GM23338 (cell line): ENCODE measurements around the gene COL4A2. TPM values are rescaled to one million over a fixed set of nuclear protein-coding genes. Genes with fewer than 3 reads are reported as not detected.

Source experiments
- ATAC-seq: fragments of 200-7000 bp; cut with Tn5 transposase; 3 replicates; pipeline ENCODE4 v1.9.1; 2020
- DNase-seq: peaks from one replicate; pipeline ENCODE4 v3.0.0-alpha.2; 2015; ENCODE audit warnings: low spot score
- H2AFZ ChIP-seq: fragments of 200-600 bp; sonication (generic); 2 replicates; pipeline ENCODE4 v1.8.0; 2016; ENCODE audit warnings: antibody characterized with exemption, mild to moderate bottlenecking, moderate library complexity
- H3F3A ChIP-seq: fragments of 200-600 bp; sonication (generic); replicated peaks from 2 replicates; pipeline ENCODE4 v1.8.0; 2017; ENCODE audit warnings: antibody characterized with exemption, mixed run types, low read depth
- H3K27ac ChIP-seq: fragments of 200-600 bp; sonication (generic); 2 replicates; pipeline ENCODE4 v1.6.1; 2016; ENCODE audit warnings: low read depth
- H3K27me3 ChIP-seq: fragments of 200-600 bp; sonication (generic); 2 replicates; pipeline ENCODE4 v1.8.0; 2016; ENCODE audit warnings: mild to moderate bottlenecking, mixed run types, moderate library complexity; ENCODE audit not compliant: insufficient read depth
- H3K36me3 ChIP-seq: fragments of 200-600 bp; sonication (generic); 2 replicates; pipeline ENCODE4 v1.8.0; 2016; ENCODE audit warnings: mild to moderate bottlenecking; ENCODE audit not compliant: insufficient read depth
- H3K4me1 ChIP-seq: fragments of 200-600 bp; sonication (generic); 2 replicates; pipeline ENCODE4 v1.8.0; 2016; ENCODE audit warnings: mild to moderate bottlenecking, moderate library complexity; ENCODE audit not compliant: insufficient read depth
- H3K4me2 ChIP-seq: fragments of 200-600 bp; sonication (generic); 2 replicates; pipeline ENCODE4 v1.7.1; 2017; ENCODE audit warnings: mixed run types
- H3K4me3 ChIP-seq: fragments of 200-600 bp; sonication (generic); 2 replicates; pipeline ENCODE4 v1.6.1; 2016; ENCODE audit warnings: mixed run types
- H3K79me2 ChIP-seq: fragments of 200-600 bp; sonication (generic); replicated peaks from 2 replicates; pipeline ENCODE4 v1.8.0; 2017; ENCODE audit warnings: mild to moderate bottlenecking; ENCODE audit not compliant: insufficient read depth
- H3K9me2 ChIP-seq: fragments of 200-600 bp; sonication (generic); 2 replicates; pipeline ENCODE4 v1.8.0; 2017; ENCODE audit not compliant: insufficient read depth
- H4K20me1 ChIP-seq: fragments of 200-600 bp; sonication (generic); replicated peaks from 2 replicates; pipeline ENCODE4 v1.8.0; 2017; ENCODE audit warnings: mild to moderate bottlenecking; ENCODE audit not compliant: insufficient read depth
- H3K27ac Mint-ChIP-seq: 2 replicates; pipeline ENCODE4 v1.8.0; 2020; ENCODE audit warnings: inconsistent platforms, mild to moderate bottlenecking, moderate library complexity, mixed read lengths
- H3K27me3 Mint-ChIP-seq: 3 replicates; pipeline ENCODE4 v1.8.0; 2022; ENCODE audit warnings: low read depth, mild to moderate bottlenecking, moderate library complexity, mixed read lengths, inconsistent platforms; ENCODE audit not compliant: insufficient read depth, poor library complexity
- H3K36me3 Mint-ChIP-seq: 3 replicates; pipeline ENCODE4 v1.8.0; 2021; ENCODE audit warnings: low read depth, mild to moderate bottlenecking, inconsistent platforms, moderate library complexity, mixed read lengths
- H3K4me1 Mint-ChIP-seq: 3 replicates; pipeline ENCODE4 v1.8.0; 2020; ENCODE audit warnings: mild to moderate bottlenecking, inconsistent platforms, mixed read lengths
- H3K4me3 Mint-ChIP-seq: 3 replicates; pipeline ENCODE4 v1.8.0; 2021; ENCODE audit warnings: moderate library complexity, mild to moderate bottlenecking, inconsistent platforms, mixed read lengths
- H3K9me3 Mint-ChIP-seq: 3 replicates; pipeline ENCODE4 v1.8.0; 2020; ENCODE audit warnings: moderate library complexity, mild to moderate bottlenecking, inconsistent platforms, mixed read lengths
- CREB1 ChIP-seq: fragments of 250-450 bp; sonication (Bioruptor Pico); IDR thresholded peaks from 2 replicates; pipeline ENCODE4 v1.5.0; 2020; ENCODE audit warnings: low read depth, mild to moderate bottlenecking, moderate library complexity
- EZH2 ChIP-seq: fragments of 200-600 bp; sonication (generic); IDR thresholded peaks from one replicate; pipeline ENCODE4 v1.8.0; 2017; ENCODE audit warnings: antibody characterized with exemption, mild to moderate bottlenecking, low read depth; ENCODE audit not compliant: unreplicated experiment
- EZH2phosphoT487 ChIP-seq: fragments of 200-600 bp; sonication (generic); IDR thresholded peaks from one replicate; pipeline ENCODE4 v1.8.1; 2018; ENCODE audit warnings: antibody characterized with exemption; ENCODE audit not compliant: unreplicated experiment
- JUNB ChIP-seq: IDR thresholded peaks from one replicate; pipeline ENCODE4 v1.6.1; 2016; ENCODE audit warnings: antibody characterized with exemption; ENCODE audit not compliant: unreplicated experiment
- NANOG ChIP-seq: IDR thresholded peaks from 2 replicates; pipeline ENCODE4 v1.6.1; 2016; ENCODE audit warnings: antibody characterized with exemption, borderline replicate concordance
- POLR2AphosphoS5 ChIP-seq: IDR thresholded peaks from 2 replicates; pipeline ENCODE4 v1.6.1; 2016; ENCODE audit warnings: antibody characterized with exemption, low read depth
- STAT1 ChIP-seq: IDR thresholded peaks from one replicate; pipeline ENCODE4 v1.6.1; 2016; ENCODE audit warnings: antibody characterized with exemption; ENCODE audit not compliant: unreplicated experiment
- ZNF114 ChIP-seq: fragments of 250-450 bp; sonication (Bioruptor Pico); IDR thresholded peaks from 2 replicates; pipeline ENCODE4 v1.5.0; 2020; ENCODE audit warnings: mild to moderate bottlenecking, moderate library complexity
- ZNF331 ChIP-seq: fragments of 250-450 bp; sonication (Bioruptor Pico); IDR thresholded peaks from 2 replicates; pipeline ENCODE4 v1.5.0; 2020; ENCODE audit warnings: low read depth, mild to moderate bottlenecking, moderate library complexity
- polyA plus RNA-seq: library from polyadenylated mRNA; unstranded; fragments of >200 nt; fragmentation: Nextera tagmentation; extraction: Ambion mirVana; gene quantifications from 2 replicates; pipeline ENCODE4 v1.2.1, GENCODE V29; 2016
- total RNA-seq: library from RNA; depleted of rRNA; stranded (reverse); fragments of >200 nt; shearing (Covaris generic); gene quantifications from 2 replicates; pipeline ENCODE4 v1.2.3, GENCODE V29; 2014
- TF ChIP-seq, protein P1 (sequence below): fragments of 250-450 bp; sonication (Bioruptor Pico); IDR thresholded peaks from 2 replicates; pipeline ENCODE4 v1.5.0; 2020; ENCODE audit warnings: mild to moderate bottlenecking, moderate library complexity
- TF ChIP-seq, protein P2 (sequence below): IDR thresholded peaks from one replicate; pipeline ENCODE4 v1.6.1; 2018; ENCODE audit warnings: antibody characterized with exemption; ENCODE audit not compliant: unreplicated experiment
- TF ChIP-seq, protein P3 (sequence below), 2 experiments: fragments of 200-600 bp in 1 of 2; sonication (generic) in 1 of 2; conservative IDR thresholded peaks; 2 replicates each; pipeline versions ENCODE4 v1.5.1 to v1.6.1; 2016 to 2017; ENCODE audit warnings: antibody characterized with exemption in 2 of 2, low read depth in 2 of 2, mild to moderate bottlenecking in 2 of 2, moderate library complexity in 1 of 2
- TF ChIP-seq, protein P4 (sequence below): IDR thresholded peaks from 2 replicates; pipeline ENCODE4 v1.6.1; 2016; ENCODE audit warnings: antibody characterized with exemption

Gene COL4A2
- total and polyA plus RNA-seq, 2 experiments from 2014 or later, result 37.4 to 131 TPM

DNA sequence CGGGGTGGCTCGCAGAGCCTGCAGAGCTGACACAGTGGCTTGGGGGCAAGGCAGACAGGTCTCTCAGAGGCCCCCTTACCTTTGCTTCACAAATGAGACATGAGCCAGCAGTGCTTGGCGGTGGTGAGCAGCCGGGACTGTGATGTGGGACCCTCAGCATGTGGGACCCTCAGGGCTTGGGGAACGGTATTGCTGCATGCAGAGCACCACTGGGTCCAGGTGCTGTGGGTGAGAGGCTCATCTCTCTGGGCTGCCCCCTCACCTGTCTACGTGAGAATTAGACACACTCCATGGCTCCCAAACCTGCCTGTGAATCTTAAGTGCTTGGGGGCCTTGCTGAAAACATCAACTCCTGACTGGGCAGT lies 106.6 kb downstream of the COL4A2 start:
- no peaks in the 10 kb centered on the region for H3K36me3 ChIP-seq
- no peaks in the 10 kb centered on the region; the same call in 1 of the 3 replicates for H3K36me3 Mint-ChIP-seq
- no peak overlapping the region for H3K27ac ChIP-seq
- peaks cover 21% of the 10 kb centered on the region for H3K4me1 Mint-ChIP-seq
- H2AFZ ChIP-seq, result no peak overlapping the region
- no peaks in the 10 kb centered on the region for H3F3A ChIP-seq
- no peak overlapping the region for H3K4me2 ChIP-seq
- ATAC-seq, result no peak
- H3K4me3 Mint-ChIP-seq, result no peak overlapping the region
- H3K79me2 ChIP-seq, result no peaks in the 10 kb centered on the region
- H3K9me3 Mint-ChIP-seq, result no peaks in the 10 kb centered on the region
- H4K20me1 ChIP-seq, result peaks cover 6% of the 10 kb centered on the region; the same call in 1 of the 2 replicates
- no peaks in the 10 kb centered on the region for H3K27me3 ChIP-seq
- no peaks in the 10 kb centered on the region; the same call in 1 of the 2 replicates for H3K4me1 ChIP-seq
- no peak for DNase-seq
- no peak overlapping the region for H3K4me3 ChIP-seq
- H3K9me2 ChIP-seq, result no peaks in the 10 kb centered on the region
- TF ChIP-seq CREB1 (CRISPR knock-in tag) (no peak), ZNF114 (CRISPR knock-in tag) (no peak), NANOG (no peak), STAT1 (no peak), EZH2 (no peak), JUNB (no peak), POLR2AphosphoS5 (no peak), ZNF331 (CRISPR knock-in tag) (no peak), EZH2phosphoT487 (no peak)
- TF ChIP-seq, protein P1, sequence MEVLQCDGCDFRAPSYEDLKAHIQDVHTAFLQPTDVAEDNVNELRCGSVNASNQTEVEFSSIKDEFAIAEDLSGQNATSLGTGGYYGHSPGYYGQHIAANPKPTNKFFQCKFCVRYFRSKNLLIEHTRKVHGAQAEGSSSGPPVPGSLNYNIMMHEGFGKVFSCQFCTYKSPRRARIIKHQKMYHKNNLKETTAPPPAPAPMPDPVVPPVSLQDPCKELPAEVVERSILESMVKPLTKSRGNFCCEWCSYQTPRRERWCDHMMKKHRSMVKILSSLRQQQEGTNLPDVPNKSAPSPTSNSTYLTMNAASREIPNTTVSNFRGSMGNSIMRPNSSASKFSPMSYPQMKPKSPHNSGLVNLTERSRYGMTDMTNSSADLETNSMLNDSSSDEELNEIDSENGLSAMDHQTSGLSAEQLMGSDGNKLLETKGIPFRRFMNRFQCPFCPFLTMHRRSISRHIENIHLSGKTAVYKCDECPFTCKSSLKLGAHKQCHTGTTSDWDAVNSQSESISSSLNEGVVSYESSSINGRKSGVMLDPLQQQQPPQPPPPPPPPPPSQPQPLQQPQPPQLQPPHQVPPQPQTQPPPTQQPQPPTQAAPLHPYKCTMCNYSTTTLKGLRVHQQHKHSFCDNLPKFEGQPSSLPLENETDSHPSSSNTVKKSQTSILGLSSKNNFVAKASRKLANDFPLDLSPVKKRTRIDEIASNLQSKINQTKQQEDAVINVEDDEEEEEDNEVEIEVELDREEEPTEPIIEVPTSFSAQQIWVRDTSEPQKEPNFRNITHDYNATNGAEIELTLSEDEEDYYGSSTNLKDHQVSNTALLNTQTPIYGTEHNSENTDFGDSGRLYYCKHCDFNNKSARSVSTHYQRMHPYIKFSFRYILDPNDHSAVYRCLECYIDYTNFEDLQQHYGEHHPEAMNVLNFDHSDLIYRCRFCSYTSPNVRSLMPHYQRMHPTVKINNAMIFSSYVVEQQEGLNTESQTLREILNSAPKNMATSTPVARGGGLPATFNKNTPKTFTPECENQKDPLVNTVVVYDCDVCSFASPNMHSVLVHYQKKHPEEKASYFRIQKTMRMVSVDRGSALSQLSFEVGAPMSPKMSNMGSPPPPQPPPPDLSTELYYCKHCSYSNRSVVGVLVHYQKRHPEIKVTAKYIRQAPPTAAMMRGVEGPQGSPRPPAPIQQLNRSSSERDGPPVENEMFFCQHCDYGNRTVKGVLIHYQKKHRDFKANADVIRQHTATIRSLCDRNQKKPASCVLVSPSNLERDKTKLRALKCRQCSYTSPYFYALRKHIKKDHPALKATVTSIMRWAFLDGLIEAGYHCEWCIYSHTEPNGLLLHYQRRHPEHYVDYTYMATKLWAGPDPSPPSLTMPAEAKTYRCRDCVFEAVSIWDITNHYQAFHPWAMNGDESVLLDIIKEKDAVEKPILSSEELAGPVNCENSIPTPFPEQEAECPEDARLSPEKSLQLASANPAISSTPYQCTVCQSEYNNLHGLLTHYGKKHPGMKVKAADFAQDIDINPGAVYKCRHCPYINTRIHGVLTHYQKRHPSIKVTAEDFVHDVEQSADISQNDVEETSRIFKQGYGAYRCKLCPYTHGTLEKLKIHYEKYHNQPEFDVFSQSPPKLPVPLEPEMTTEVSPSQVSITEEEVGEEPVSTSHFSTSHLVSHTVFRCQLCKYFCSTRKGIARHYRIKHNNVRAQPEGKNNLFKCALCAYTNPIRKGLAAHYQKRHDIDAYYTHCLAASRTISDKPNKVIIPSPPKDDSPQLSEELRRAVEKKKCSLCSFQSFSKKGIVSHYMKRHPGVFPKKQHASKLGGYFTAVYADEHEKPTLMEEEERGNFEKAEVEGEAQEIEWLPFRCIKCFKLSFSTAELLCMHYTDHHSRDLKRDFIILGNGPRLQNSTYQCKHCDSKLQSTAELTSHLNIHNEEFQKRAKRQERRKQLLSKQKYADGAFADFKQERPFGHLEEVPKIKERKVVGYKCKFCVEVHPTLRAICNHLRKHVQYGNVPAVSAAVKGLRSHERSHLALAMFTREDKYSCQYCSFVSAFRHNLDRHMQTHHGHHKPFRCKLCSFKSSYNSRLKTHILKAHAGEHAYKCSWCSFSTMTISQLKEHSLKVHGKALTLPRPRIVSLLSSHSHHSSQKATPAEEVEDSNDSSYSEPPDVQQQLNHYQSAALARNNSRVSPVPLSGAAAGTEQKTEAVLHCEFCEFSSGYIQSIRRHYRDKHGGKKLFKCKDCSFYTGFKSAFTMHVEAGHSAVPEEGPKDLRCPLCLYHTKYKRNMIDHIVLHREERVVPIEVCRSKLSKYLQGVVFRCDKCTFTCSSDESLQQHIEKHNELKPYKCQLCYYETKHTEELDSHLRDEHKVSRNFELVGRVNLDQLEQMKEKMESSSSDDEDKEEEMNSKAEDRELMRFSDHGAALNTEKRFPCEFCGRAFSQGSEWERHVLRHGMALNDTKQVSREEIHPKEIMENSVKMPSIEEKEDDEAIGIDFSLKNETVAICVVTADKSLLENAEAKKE, result no peak
- TF ChIP-seq, protein P2, sequence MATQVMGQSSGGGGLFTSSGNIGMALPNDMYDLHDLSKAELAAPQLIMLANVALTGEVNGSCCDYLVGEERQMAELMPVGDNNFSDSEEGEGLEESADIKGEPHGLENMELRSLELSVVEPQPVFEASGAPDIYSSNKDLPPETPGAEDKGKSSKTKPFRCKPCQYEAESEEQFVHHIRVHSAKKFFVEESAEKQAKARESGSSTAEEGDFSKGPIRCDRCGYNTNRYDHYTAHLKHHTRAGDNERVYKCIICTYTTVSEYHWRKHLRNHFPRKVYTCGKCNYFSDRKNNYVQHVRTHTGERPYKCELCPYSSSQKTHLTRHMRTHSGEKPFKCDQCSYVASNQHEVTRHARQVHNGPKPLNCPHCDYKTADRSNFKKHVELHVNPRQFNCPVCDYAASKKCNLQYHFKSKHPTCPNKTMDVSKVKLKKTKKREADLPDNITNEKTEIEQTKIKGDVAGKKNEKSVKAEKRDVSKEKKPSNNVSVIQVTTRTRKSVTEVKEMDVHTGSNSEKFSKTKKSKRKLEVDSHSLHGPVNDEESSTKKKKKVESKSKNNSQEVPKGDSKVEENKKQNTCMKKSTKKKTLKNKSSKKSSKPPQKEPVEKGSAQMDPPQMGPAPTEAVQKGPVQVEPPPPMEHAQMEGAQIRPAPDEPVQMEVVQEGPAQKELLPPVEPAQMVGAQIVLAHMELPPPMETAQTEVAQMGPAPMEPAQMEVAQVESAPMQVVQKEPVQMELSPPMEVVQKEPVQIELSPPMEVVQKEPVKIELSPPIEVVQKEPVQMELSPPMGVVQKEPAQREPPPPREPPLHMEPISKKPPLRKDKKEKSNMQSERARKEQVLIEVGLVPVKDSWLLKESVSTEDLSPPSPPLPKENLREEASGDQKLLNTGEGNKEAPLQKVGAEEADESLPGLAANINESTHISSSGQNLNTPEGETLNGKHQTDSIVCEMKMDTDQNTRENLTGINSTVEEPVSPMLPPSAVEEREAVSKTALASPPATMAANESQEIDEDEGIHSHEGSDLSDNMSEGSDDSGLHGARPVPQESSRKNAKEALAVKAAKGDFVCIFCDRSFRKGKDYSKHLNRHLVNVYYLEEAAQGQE, result no peak
- TF ChIP-seq, protein P3, sequence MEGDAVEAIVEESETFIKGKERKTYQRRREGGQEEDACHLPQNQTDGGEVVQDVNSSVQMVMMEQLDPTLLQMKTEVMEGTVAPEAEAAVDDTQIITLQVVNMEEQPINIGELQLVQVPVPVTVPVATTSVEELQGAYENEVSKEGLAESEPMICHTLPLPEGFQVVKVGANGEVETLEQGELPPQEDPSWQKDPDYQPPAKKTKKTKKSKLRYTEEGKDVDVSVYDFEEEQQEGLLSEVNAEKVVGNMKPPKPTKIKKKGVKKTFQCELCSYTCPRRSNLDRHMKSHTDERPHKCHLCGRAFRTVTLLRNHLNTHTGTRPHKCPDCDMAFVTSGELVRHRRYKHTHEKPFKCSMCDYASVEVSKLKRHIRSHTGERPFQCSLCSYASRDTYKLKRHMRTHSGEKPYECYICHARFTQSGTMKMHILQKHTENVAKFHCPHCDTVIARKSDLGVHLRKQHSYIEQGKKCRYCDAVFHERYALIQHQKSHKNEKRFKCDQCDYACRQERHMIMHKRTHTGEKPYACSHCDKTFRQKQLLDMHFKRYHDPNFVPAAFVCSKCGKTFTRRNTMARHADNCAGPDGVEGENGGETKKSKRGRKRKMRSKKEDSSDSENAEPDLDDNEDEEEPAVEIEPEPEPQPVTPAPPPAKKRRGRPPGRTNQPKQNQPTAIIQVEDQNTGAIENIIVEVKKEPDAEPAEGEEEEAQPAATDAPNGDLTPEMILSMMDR (conservative IDR thresholded peaks at IDR 0.05; ENCODE audit: low read depth in 2 of 2), result no peak
- TF ChIP-seq, protein P4, sequence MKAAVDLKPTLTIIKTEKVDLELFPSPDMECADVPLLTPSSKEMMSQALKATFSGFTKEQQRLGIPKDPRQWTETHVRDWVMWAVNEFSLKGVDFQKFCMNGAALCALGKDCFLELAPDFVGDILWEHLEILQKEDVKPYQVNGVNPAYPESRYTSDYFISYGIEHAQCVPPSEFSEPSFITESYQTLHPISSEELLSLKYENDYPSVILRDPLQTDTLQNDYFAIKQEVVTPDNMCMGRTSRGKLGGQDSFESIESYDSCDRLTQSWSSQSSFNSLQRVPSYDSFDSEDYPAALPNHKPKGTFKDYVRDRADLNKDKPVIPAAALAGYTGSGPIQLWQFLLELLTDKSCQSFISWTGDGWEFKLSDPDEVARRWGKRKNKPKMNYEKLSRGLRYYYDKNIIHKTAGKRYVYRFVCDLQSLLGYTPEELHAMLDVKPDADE, result no peak
- H3K27ac Mint-ChIP-seq, result peak overlapping the region; percentile 51; the same call in 1 of the 2 replicates
- peaks cover 3% of the 10 kb centered on the region for H3K27me3 Mint-ChIP-seq
